HUES48 (cell line): Measurements from ENCODE around the gene SVIL.
A peak's percentile ranks its signal among the peaks of the same experiment; 100 is the strongest.
"Not testable (repeated sequence)": the region's sequence is repeated elsewhere in the genome, so short reads cannot be mapped to it uniquely, and the experiment has no call there.

ENCODE experiments used
- H3K27ac ChIP-seq: one replicate; pipeline ENCODE4 v1.7.0; 2013; ENCODE audit warnings: low read depth, low read length, inconsistent platforms
- H3K27me3 ChIP-seq: 2 replicates; pipeline ENCODE4 v1.6.1; 2013; ENCODE audit warnings: mild to moderate bottlenecking, low read length; ENCODE audit not compliant: control insufficient read depth, insufficient read depth
- H3K36me3 ChIP-seq: 2 replicates; pipeline ENCODE4 v1.6.1; 2013; ENCODE audit warnings: low read length; ENCODE audit not compliant: control insufficient read depth, insufficient read depth
- H3K4me1 ChIP-seq: 2 replicates; pipeline ENCODE4 v1.6.1; 2013; ENCODE audit warnings: mild to moderate bottlenecking, low read length; ENCODE audit not compliant: control insufficient read depth, insufficient read depth
- H3K4me3 ChIP-seq: 2 replicates; pipeline ENCODE4 v1.5.1; 2013; ENCODE audit warnings: mild to moderate bottlenecking, low read depth, low read length
- H3K9ac ChIP-seq: 2 replicates; pipeline ENCODE4 v1.6.1; 2013; ENCODE audit warnings: mild to moderate bottlenecking, low read depth, low read length, moderate library complexity
- H3K9me3 ChIP-seq: 2 replicates; pipeline ENCODE4 v1.6.1; 2013; ENCODE audit warnings: low read length; ENCODE audit not compliant: control insufficient read depth, insufficient read depth

The SVIL gene

GRCh38 chr10:29600067-29600466, 34.7 kb downstream of the SVIL start:
- Histone ChIP-seq H3K4me1 (peaks cover 11% of the 10 kb centered on the region), H3K9ac (no peak overlapping the region), H3K4me3 (no peak overlapping the region), H3K27me3 (no peaks in the 10 kb centered on the region), H3K36me3 (no peaks in the 10 kb centered on the region), H3K27ac (no peak overlapping the region), H3K9me3 (no peaks in the 10 kb centered on the region)

- Histone ChIP-seq H3K27me3 (no peaks in the 10 kb centered on the region), H3K4me3 (no peak overlapping the region), H3K4me1 (peaks cover 11% of the 10 kb centered on the region), H3K9me3 (no peaks in the 10 kb centered on the region), H3K9ac (no peak overlapping the region), H3K36me3 (no peaks in the 10 kb centered on the region), H3K27ac (no peak overlapping the region)
Observed at GRCh38 chr10:29598851-29599311, 35.9 kb downstream of the SVIL start.

GRCh38 chr10:29596826-29597225, 37.9 kb downstream of the SVIL start:
- no peaks in the 10 kb centered on the region for H3K27me3 ChIP-seq
- no peak overlapping the region for H3K4me3 ChIP-seq
- no peak overlapping the region for H3K9ac ChIP-seq
- no peaks in the 10 kb centered on the region for H3K4me1 ChIP-seq
- no peak overlapping the region for H3K27ac ChIP-seq
- H3K9me3 ChIP-seq = no peaks in the 10 kb centered on the region
- no peaks in the 10 kb centered on the region for H3K36me3 ChIP-seq

- no peak overlapping the region for H3K9ac ChIP-seq
- no peaks in the 10 kb centered on the region for H3K36me3 ChIP-seq
- no peaks in the 10 kb centered on the region for H3K9me3 ChIP-seq
- H3K4me1 ChIP-seq = no peaks in the 10 kb centered on the region
- no peak overlapping the region for H3K27ac ChIP-seq
- H3K4me3 ChIP-seq = no peak overlapping the region
- H3K27me3 ChIP-seq = no peaks in the 10 kb centered on the region
Observed at GRCh38 chr10:29596356-29596755, 38.4 kb downstream of the SVIL start.

GRCh38 chr10:29595636-29596225, 39.0 kb downstream of the SVIL start:
- Histone ChIP-seq H3K36me3 (no peaks in the 10 kb centered on the region), H3K9me3 (no peaks in the 10 kb centered on the region), H3K4me3 (no peak overlapping the region), H3K4me1 (no peaks in the 10 kb centered on the region), H3K9ac (no peak overlapping the region), H3K27me3 (no peaks in the 10 kb centered on the region), H3K27ac (no peak overlapping the region)

GRCh38 chr10:29595146-29595545, 39.6 kb downstream of the SVIL start:
- Histone ChIP-seq H3K9me3 (no peaks in the 10 kb centered on the region), H3K27ac (no peak overlapping the region), H3K9ac (no peak overlapping the region), H3K4me1 (peaks cover 5% of the 10 kb centered on the region), H3K4me3 (no peak overlapping the region), H3K36me3 (no peaks in the 10 kb centered on the region), H3K27me3 (no peaks in the 10 kb centered on the region)

- no peak overlapping the region for H3K4me3 ChIP-seq
- no peaks in the 10 kb centered on the region for H3K27me3 ChIP-seq
- no peaks in the 10 kb centered on the region for H3K36me3 ChIP-seq
- H3K9me3 ChIP-seq = no peaks in the 10 kb centered on the region
- H3K4me1 ChIP-seq = peaks cover 34% of the 10 kb centered on the region
- no peak overlapping the region for H3K27ac ChIP-seq
- H3K9ac ChIP-seq = no peak overlapping the region
Observed at GRCh38 chr10:29591651-29591968, 43.2 kb downstream of the SVIL start.

GRCh38 chr10:29590915-29591650, 43.7 kb downstream of the SVIL start:
- H3K27ac ChIP-seq = no peak overlapping the region

GRCh38 chr10:29588629-29589421, 45.9 kb downstream of the SVIL start:
- Histone ChIP-seq H3K27ac (peak overlapping the region; percentile 87), H3K4me1 (peaks cover 37% of the 10 kb centered on the region), H3K36me3 (no peaks in the 10 kb centered on the region), H3K4me3 (no peak overlapping the region), H3K9ac (peak overlapping the region; percentile 38; the same call in 1 of the 2 replicates), H3K9me3 (no peaks in the 10 kb centered on the region), H3K27me3 (no peaks in the 10 kb centered on the region)

More at GRCh38 chr10:29590915-29591650, 43.7 kb downstream of the SVIL start:
- H3K9ac ChIP-seq = no peak overlapping the region
- H3K9me3 ChIP-seq = no peaks in the 10 kb centered on the region
- H3K27me3 ChIP-seq = no peaks in the 10 kb centered on the region
- H3K4me3 ChIP-seq = no peak overlapping the region
- H3K36me3 ChIP-seq = no peaks in the 10 kb centered on the region
- H3K4me1 ChIP-seq = peaks cover 34% of the 10 kb centered on the region

- peaks cover 37% of the 10 kb centered on the region for H3K4me1 ChIP-seq
- H3K9ac ChIP-seq = 0 out of 2 replicates have a peak overlapping the region, but pooled peaks have one; percentile 38
- H3K27me3 ChIP-seq, H3K9me3 ChIP-seq, H3K36me3 ChIP-seq: not testable (repeated sequence)
- peak overlapping the region; percentile 23; the same call in 1 of the 2 replicates for H3K4me3 ChIP-seq
- peak overlapping the region; percentile 87 for H3K27ac ChIP-seq
Observed at GRCh38 chr10:29587750-29588628, 46.8 kb downstream of the SVIL start.
